ENCODE measurements around the gene MYCN.
"Not testable (repeated sequence)": the region's sequence is repeated elsewhere in the genome, so short reads cannot be mapped to it uniquely, and the experiment has no call there.

MYCN gene

GRCh38 chr2:15912203-15912602, 28.1 kb upstream of the MYCN start:
- peak; percentile 90 for DNase-seq
- no peak overlapping the region for H2BK12ac ChIP-seq (ENCODE audit: low read length in 2 of 2)
- peak overlapping the region; percentile 53 for H3K9ac ChIP-seq (ENCODE audit: low read length)
- peaks cover 4 to 22% of the 10 kb centered on the region in 2 experiments for H3K27me3 ChIP-seq (ENCODE audit: control insufficient read depth in 1 of 2, insufficient read depth in 1 of 2, low read length in 2 of 2)
- peaks cover 3% of the 10 kb centered on the region for H3K4me1 ChIP-seq (ENCODE audit: control insufficient read depth, insufficient read depth, low read depth, low read length)
- no peak overlapping the region for H2AFZ ChIP-seq (ENCODE audit: low read depth, low read length)
- no peak overlapping the region for H3K14ac ChIP-seq (ENCODE audit: low read length in 2 of 2)
- H3K4ac ChIP-seq (ENCODE audit: low read depth in 1 of 2, low read length in 2 of 2) = no peak overlapping the region
- H4K91ac ChIP-seq (ENCODE audit: low read length) = no peak overlapping the region
- no peak overlapping the region for H2BK15ac ChIP-seq (ENCODE audit: low read depth, poor library complexity, severe bottlenecking)
- no peaks in the 10 kb centered on the region for H3K36me3 ChIP-seq (ENCODE audit: control insufficient read depth in 1 of 2, insufficient read depth in 2 of 2, low read depth in 1 of 2, low read length in 2 of 2)
- peak overlapping the region; percentile 31 for H3K4me2 ChIP-seq (ENCODE audit: low read length, poor library complexity, severe bottlenecking)
- 34% methylated on average over 8 of the region's 10 CpGs for WGBS
- H2BK120ac ChIP-seq (ENCODE audit: low read depth, low read length) = no peak overlapping the region
- H3K4me3 ChIP-seq (ENCODE audit: insufficient read depth in 1 of 2, low read depth in 1 of 2, low read length in 2 of 2) = peak overlapping the region in 1 of 2 experiments; percentile 57
- no peaks in the 10 kb centered on the region for H3K79me1 ChIP-seq (replicated peaks; ENCODE audit: low read length, poor library complexity, severe bottlenecking)
- no peak overlapping the region for H3K18ac ChIP-seq (ENCODE audit: low read depth in 1 of 2, low read length in 2 of 2)
- no peak overlapping the region for H2BK5ac ChIP-seq (ENCODE audit: low read depth, low read length, poor library complexity, severe bottlenecking)
- H2AK5ac ChIP-seq (ENCODE audit: low read length, severe bottlenecking) = no peak overlapping the region
- H3K9me3 ChIP-seq (ENCODE audit: control insufficient read depth, low read length) = no peaks in the 10 kb centered on the region
- H3K27ac ChIP-seq (ENCODE audit: low read length, poor library complexity, severe bottlenecking) = peak overlapping the region; percentile 13
- no peak overlapping the region for H3K23ac ChIP-seq (ENCODE audit: low read length in 2 of 2)
- H4K8ac ChIP-seq (ENCODE audit: low read length) = peak overlapping the region; percentile 2

- Histone ChIP-seq H3K27ac (ENCODE audit: low read length, poor library complexity, severe bottlenecking) (no peak overlapping the region), H3K36me3 (ENCODE audit: control insufficient read depth in 1 of 2, insufficient read depth in 2 of 2, low read depth in 1 of 2, low read length in 2 of 2) (no peaks in the 10 kb centered on the region), H2BK5ac (ENCODE audit: low read depth, low read length, poor library complexity, severe bottlenecking) (no peak overlapping the region), H3K9me3 (ENCODE audit: control insufficient read depth, low read length) (no peaks in the 10 kb centered on the region), H3K4ac (ENCODE audit: low read depth in 1 of 2, low read length in 2 of 2) (no peak overlapping the region), H3K9ac (ENCODE audit: low read length) (no peak overlapping the region), H4K8ac (ENCODE audit: low read length) (no peak overlapping the region), H3K18ac (ENCODE audit: low read depth in 1 of 2, low read length in 2 of 2) (no peak overlapping the region), H3K4me1 (ENCODE audit: control insufficient read depth, insufficient read depth, low read depth, low read length) (peaks cover 3% of the 10 kb centered on the region), H2BK15ac (ENCODE audit: low read depth, poor library complexity, severe bottlenecking) (no peak overlapping the region), H3K14ac (ENCODE audit: low read length in 2 of 2) (no peak overlapping the region), H3K23ac (ENCODE audit: low read length in 2 of 2) (no peak overlapping the region), H3K4me2 (ENCODE audit: low read length, poor library complexity, severe bottlenecking) (no peak overlapping the region), H3K27me3 (ENCODE audit: control insufficient read depth in 1 of 2, insufficient read depth in 1 of 2, low read length in 2 of 2) (peaks cover 9 to 28% of the 10 kb centered on the region in 2 experiments), H2BK120ac (ENCODE audit: low read depth, low read length) (no peak overlapping the region), H4K91ac (ENCODE audit: low read length) (no peak overlapping the region), H2AK5ac (ENCODE audit: low read length, severe bottlenecking) (no peak overlapping the region), H3K4me3 (ENCODE audit: insufficient read depth in 1 of 2, low read depth in 1 of 2, low read length in 2 of 2) (no peak overlapping the region), H2AFZ (ENCODE audit: low read depth, low read length) (no peak overlapping the region), H3K79me1 (replicated peaks; ENCODE audit: low read length, poor library complexity, severe bottlenecking) (no peaks in the 10 kb centered on the region), H2BK12ac (ENCODE audit: low read length in 2 of 2) (no peak overlapping the region)
- DNase-seq = peak; percentile 38
- 75% methylated on average over 9 of the region's 9 CpGs for WGBS
Measured at GRCh38 chr2:15913146-15913545, 27.2 kb upstream of the MYCN start.

- Histone ChIP-seq H3K79me1 (replicated peaks; ENCODE audit: low read length, poor library complexity, severe bottlenecking) (no peaks in the 10 kb centered on the region), H3K4ac (ENCODE audit: low read depth in 1 of 2, low read length in 2 of 2) (no peak overlapping the region), H2AK5ac (ENCODE audit: low read length, severe bottlenecking) (no peak overlapping the region), H3K27me3 (ENCODE audit: control insufficient read depth in 1 of 2, insufficient read depth in 1 of 2, low read length in 2 of 2) (peaks cover 12 to 37% of the 10 kb centered on the region in 2 experiments), H2BK120ac (ENCODE audit: low read depth, low read length) (no peak overlapping the region), H4K8ac (ENCODE audit: low read length) (no peak overlapping the region), H2BK5ac (ENCODE audit: low read depth, low read length, poor library complexity, severe bottlenecking) (no peak overlapping the region), H2AFZ (ENCODE audit: low read depth, low read length) (no peak overlapping the region), H3K14ac (ENCODE audit: low read length in 2 of 2) (no peak overlapping the region), H2BK12ac (ENCODE audit: low read length in 2 of 2) (no peak overlapping the region), H3K4me3 (ENCODE audit: insufficient read depth in 1 of 2, low read depth in 1 of 2, low read length in 2 of 2) (no peak overlapping the region), H3K36me3 (ENCODE audit: control insufficient read depth in 1 of 2, insufficient read depth in 2 of 2, low read depth in 1 of 2, low read length in 2 of 2) (no peaks in the 10 kb centered on the region), H3K27ac (ENCODE audit: low read length, poor library complexity, severe bottlenecking) (no peak overlapping the region), H3K4me1 (ENCODE audit: control insufficient read depth, insufficient read depth, low read depth, low read length) (peaks cover 3% of the 10 kb centered on the region), H3K23ac (ENCODE audit: low read length in 2 of 2) (no peak overlapping the region), H3K4me2 (ENCODE audit: low read length, poor library complexity, severe bottlenecking) (no peak overlapping the region), H3K18ac (ENCODE audit: low read depth in 1 of 2, low read length in 2 of 2) (no peak overlapping the region), H3K9me3 (ENCODE audit: control insufficient read depth, low read length) (no peaks in the 10 kb centered on the region), H4K91ac (ENCODE audit: low read length) (no peak overlapping the region), H3K9ac (ENCODE audit: low read length) (no peak overlapping the region), H2BK15ac (ENCODE audit: low read depth, poor library complexity, severe bottlenecking) (no peak overlapping the region)
- DNase-seq = no peak
- WGBS = 75% methylated on average over 9 of the region's 10 CpGs
Measured at GRCh38 chr2:15914596-15915385, 25.6 kb upstream of the MYCN start.

- H2BK15ac ChIP-seq (ENCODE audit: low read depth, poor library complexity, severe bottlenecking); H3K4ac ChIP-seq (ENCODE audit: low read depth in 1 of 2, low read length in 2 of 2); H3K4me3 ChIP-seq (ENCODE audit: insufficient read depth in 1 of 2, low read depth in 1 of 2, low read length in 2 of 2); H3K27ac ChIP-seq (ENCODE audit: low read length, poor library complexity, severe bottlenecking); H3K36me3 ChIP-seq (ENCODE audit: control insufficient read depth in 1 of 2, insufficient read depth in 2 of 2, low read depth in 1 of 2, low read length in 2 of 2); H3K9ac ChIP-seq (ENCODE audit: low read length); H2AFZ ChIP-seq (ENCODE audit: low read depth, low read length); H4K91ac ChIP-seq (ENCODE audit: low read length); DNase-seq; H3K9me3 ChIP-seq (ENCODE audit: control insufficient read depth, low read length); H2AK5ac ChIP-seq (ENCODE audit: low read length, severe bottlenecking); H3K23ac ChIP-seq (ENCODE audit: low read length in 2 of 2); H3K4me1 ChIP-seq (ENCODE audit: control insufficient read depth, insufficient read depth, low read depth, low read length); H4K8ac ChIP-seq (ENCODE audit: low read length); H3K14ac ChIP-seq (ENCODE audit: low read length in 2 of 2); H3K79me1 ChIP-seq (replicated peaks; ENCODE audit: low read length, poor library complexity, severe bottlenecking); H2BK12ac ChIP-seq (ENCODE audit: low read length in 2 of 2); H2BK120ac ChIP-seq (ENCODE audit: low read depth, low read length); H2BK5ac ChIP-seq (ENCODE audit: low read depth, low read length, poor library complexity, severe bottlenecking); H3K18ac ChIP-seq (ENCODE audit: low read depth in 1 of 2, low read length in 2 of 2); H3K4me2 ChIP-seq (ENCODE audit: low read length, poor library complexity, severe bottlenecking): not testable (repeated sequence)
- 81% methylated on average over 2 of the region's 4 CpGs for WGBS
- peaks cover 12 to 39% of the 10 kb centered on the region in 2 experiments for H3K27me3 ChIP-seq (ENCODE audit: control insufficient read depth in 1 of 2, insufficient read depth in 1 of 2, low read length in 2 of 2)
Measured at GRCh38 chr2:15915546-15915945, 24.8 kb upstream of the MYCN start.

Data from mesenchymal stem cell (in vitro differentiated cells and primary cell).